ENCODE data around the gene UBR2. TPM values are rescaled to one million over a fixed set of nuclear protein-coding genes. Genes with fewer than 3 reads are reported as not detected.

Gene UBR2
- total and polyA plus RNA-seq, 2 of the 13 experiments (the other 11 are each of a cell fraction or from before 2014, with no cell fraction given): 17.6 to 29.3 TPM

GRCh38 chr6:42710316-42710715 lies 146.5 kb downstream of the UBR2 start:
- CTCF ChIA-PET (ENCODE audit: low intra/inter-chr PET ratio, low total read pairs): no interaction called here
- no peak for FAIRE-seq
- TF ChIP-seq ATF7-NPFF (CRISPR knock-in tag; IDR thresholded peaks at IDR 0.05; ENCODE audit: low read depth): no peak
- no peak for TF ChIP-seq GABPB1 (CRISPR knock-in tag; IDR thresholded peaks at IDR 0.05)
- TF ChIP-seq MAZ (IDR thresholded peaks at IDR 0.05; ENCODE audit: borderline replicate concordance, low read depth, low read length): no peak
- TF ChIP-seq MAZ (CRISPR knock-in tag; IDR thresholded peaks at IDR 0.05; ENCODE audit: low read depth): no peak
- TF ChIP-seq, protein P1, sequence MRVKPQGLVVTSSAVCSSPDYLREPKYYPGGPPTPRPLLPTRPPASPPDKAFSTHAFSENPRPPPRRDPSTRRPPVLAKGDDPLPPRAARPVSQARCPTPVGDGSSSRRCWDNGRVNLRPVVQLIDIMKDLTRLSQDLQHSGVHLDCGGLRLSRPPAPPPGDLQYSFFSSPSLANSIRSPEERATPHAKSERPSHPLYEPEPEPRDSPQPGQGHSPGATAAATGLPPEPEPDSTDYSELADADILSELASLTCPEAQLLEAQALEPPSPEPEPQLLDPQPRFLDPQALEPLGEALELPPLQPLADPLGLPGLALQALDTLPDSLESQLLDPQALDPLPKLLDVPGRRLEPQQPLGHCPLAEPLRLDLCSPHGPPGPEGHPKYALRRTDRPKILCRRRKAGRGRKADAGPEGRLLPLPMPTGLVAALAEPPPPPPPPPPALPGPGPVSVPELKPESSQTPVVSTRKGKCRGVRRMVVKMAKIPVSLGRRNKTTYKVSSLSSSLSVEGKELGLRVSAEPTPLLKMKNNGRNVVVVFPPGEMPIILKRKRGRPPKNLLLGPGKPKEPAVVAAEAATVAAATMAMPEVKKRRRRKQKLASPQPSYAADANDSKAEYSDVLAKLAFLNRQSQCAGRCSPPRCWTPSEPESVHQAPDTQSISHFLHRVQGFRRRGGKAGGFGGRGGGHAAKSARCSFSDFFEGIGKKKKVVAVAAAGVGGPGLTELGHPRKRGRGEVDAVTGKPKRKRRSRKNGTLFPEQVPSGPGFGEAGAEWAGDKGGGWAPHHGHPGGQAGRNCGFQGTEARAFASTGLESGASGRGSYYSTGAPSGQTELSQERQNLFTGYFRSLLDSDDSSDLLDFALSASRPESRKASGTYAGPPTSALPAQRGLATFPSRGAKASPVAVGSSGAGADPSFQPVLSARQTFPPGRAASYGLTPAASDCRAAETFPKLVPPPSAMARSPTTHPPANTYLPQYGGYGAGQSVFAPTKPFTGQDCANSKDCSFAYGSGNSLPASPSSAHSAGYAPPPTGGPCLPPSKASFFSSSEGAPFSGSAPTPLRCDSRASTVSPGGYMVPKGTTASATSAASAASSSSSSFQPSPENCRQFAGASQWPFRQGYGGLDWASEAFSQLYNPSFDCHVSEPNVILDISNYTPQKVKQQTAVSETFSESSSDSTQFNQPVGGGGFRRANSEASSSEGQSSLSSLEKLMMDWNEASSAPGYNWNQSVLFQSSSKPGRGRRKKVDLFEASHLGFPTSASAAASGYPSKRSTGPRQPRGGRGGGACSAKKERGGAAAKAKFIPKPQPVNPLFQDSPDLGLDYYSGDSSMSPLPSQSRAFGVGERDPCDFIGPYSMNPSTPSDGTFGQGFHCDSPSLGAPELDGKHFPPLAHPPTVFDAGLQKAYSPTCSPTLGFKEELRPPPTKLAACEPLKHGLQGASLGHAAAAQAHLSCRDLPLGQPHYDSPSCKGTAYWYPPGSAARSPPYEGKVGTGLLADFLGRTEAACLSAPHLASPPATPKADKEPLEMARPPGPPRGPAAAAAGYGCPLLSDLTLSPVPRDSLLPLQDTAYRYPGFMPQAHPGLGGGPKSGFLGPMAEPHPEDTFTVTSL (CRISPR knock-in tag; IDR thresholded peaks at IDR 0.05; ENCODE audit: borderline replicate concordance): no peak
- TF ChIP-seq TOPORS (CRISPR knock-in tag; IDR thresholded peaks at IDR 0.05): no peak
- no peak for TF ChIP-seq PAWR (CRISPR knock-in tag; IDR thresholded peaks at IDR 0.05; ENCODE audit: borderline replicate concordance)
- TF ChIP-seq ZNF891 (CRISPR knock-in tag; IDR thresholded peaks at IDR 0.05): no peak
- no peak for TF ChIP-seq TEAD2 (CRISPR knock-in tag; IDR thresholded peaks at IDR 0.05)
- TF ChIP-seq ZNF281 (CRISPR knock-in tag; IDR thresholded peaks at IDR 0.05; ENCODE audit: borderline replicate concordance): no peak
- no peak for TF ChIP-seq THAP8 (CRISPR knock-in tag; IDR thresholded peaks at IDR 0.05; ENCODE audit: borderline replicate concordance)
- no peak for TF ChIP-seq ZBTB38 (CRISPR knock-in tag; IDR thresholded peaks at IDR 0.05)
- TF ChIP-seq ZNF703 (CRISPR knock-in tag; IDR thresholded peaks at IDR 0.05; ENCODE audit: borderline replicate concordance): no peak
- TF ChIP-seq ZBTB46 (CRISPR knock-in tag; IDR thresholded peaks at IDR 0.05; ENCODE audit: borderline replicate concordance): no peak

More at GRCh38 chr6:42710316-42710715, 146.5 kb downstream of the UBR2 start:
- Histone ChIP-seq H3K4me3 (replicated peaks in 1 of 3; ENCODE audit: insufficient read depth in 1 of 3, low read depth in 2 of 3, low read length in 3 of 3) (no peak overlapping the region), H3K9me3 (ENCODE audit: low read length) (peaks cover 9% of the 10 kb centered on the region), H3K4me2 (ENCODE audit: low read depth, low read length) (no peak overlapping the region), H2AFZ (ENCODE audit: low read length) (no peak overlapping the region), H3K9ac (ENCODE audit: insufficient read depth, low read depth, low read length) (no peak overlapping the region), H4K20me1 (ENCODE audit: insufficient read depth, low read length) (no peaks in the 10 kb centered on the region), H3K27me3 (ENCODE audit: control insufficient read depth in 1 of 2, insufficient read depth in 2 of 2, low read length in 2 of 2) (peaks cover 0 to 16% of the 10 kb centered on the region in 2 experiments; a peak in 2 of 5 replicates), H3K27ac (ENCODE audit: extremely low read length, insufficient read depth, low read length) (no peak overlapping the region), H3K79me2 (ENCODE audit: insufficient read depth, low read length) (no peaks in the 10 kb centered on the region), H3K4me1 (ENCODE audit: insufficient read depth, low read length) (no peaks in the 10 kb centered on the region), H3K36me3 (replicated peaks in 1 of 2; ENCODE audit: control insufficient read depth in 1 of 2, insufficient read depth in 2 of 2, low read length in 2 of 2) (no peaks in the 10 kb centered on the region)
- POLR2A ChIA-PET: no interaction called here
- intact Hi-C loops (cut with micrococcal nuclease; ENCODE audit: unreplicated experiment): no loop called here
- ATAC-seq (no peak; the same call in 2 of the 3 replicates), DNase-seq (ENCODE audit: low spot score) (no peak)
- no TSS peak for BruUV-seq (replicated peaks)
- in situ Hi-C loops (cut with HindIII; ENCODE audit: extremely low pct_ligation_motif_present, low pct_unique_long_range_greater_than_20kb): no loop called here
- 57% methylated on average over 9 of the region's 9 CpGs for WGBS (ENCODE audit: low lambda C conversion rate)
